Islet precursor cell (in vitro differentiated cells): ENCODE results near the gene MYOG.

Source experiments
- DNase-seq: peaks from one replicate; pipeline ENCODE4 v3.0.0-alpha.2; 2018

Gene MYOG

GRCh38 chr1:203117611-203118575, 32.1 kb upstream of the MYOG start:
- DNase-seq, result peak; percentile 92

GRCh38 chr1:203116091-203116820, 30.4 kb upstream of the MYOG start:
- DNase-seq, result peak; percentile 40

- DNase-seq, result no peak
Measured at GRCh38 chr1:203114202-203114601, 28.4 kb upstream of the MYOG start.

- DNase-seq, result peak; percentile 11
Measured at GRCh38 chr1:203113308-203113707, 27.5 kb upstream of the MYOG start.

- no peak for DNase-seq
Measured at GRCh38 chr1:203112475-203112874, 26.7 kb upstream of the MYOG start.

GRCh38 chr1:203104789-203105390, 19.1 kb upstream of the MYOG start:
- DNase-seq, result no peak

GRCh38 chr1:203103829-203104495, 18.1 kb upstream of the MYOG start:
- DNase-seq, result peak; percentile 28

- peak; percentile 13 for DNase-seq
Measured at GRCh38 chr1:203103216-203103615, 17.4 kb upstream of the MYOG start.

- peak; percentile 47 for DNase-seq
Measured at GRCh38 chr1:203101813-203102634, 16.2 kb upstream of the MYOG start.

GRCh38 chr1:203100516-203100869, 14.7 kb upstream of the MYOG start:
- peak; percentile 22 for DNase-seq

- peak; percentile 30 for DNase-seq
Measured at GRCh38 chr1:203099805-203100515, 14.1 kb upstream of the MYOG start.

GRCh38 chr1:203098914-203099520, 13.2 kb upstream of the MYOG start:
- DNase-seq, result peak; percentile 25

- DNase-seq, result peak; percentile 28
Measured at GRCh38 chr1:203098445-203098844, 12.6 kb upstream of the MYOG start.

GRCh38 chr1:203097001-203097400, 11.2 kb upstream of the MYOG start:
- no peak for DNase-seq

GRCh38 chr1:203096566-203096965, 10.8 kb upstream of the MYOG start:
- DNase-seq, result peak; percentile 14

GRCh38 chr1:203095061-203095690, 9.4 kb upstream of the MYOG start:
- DNase-seq, result no peak

- peak; percentile 13 for DNase-seq
Measured at GRCh38 chr1:203093754-203094410, 8.1 kb upstream of the MYOG start.

- peak; percentile 38 for DNase-seq
Measured at GRCh38 chr1:203091761-203092330, 6.0 kb upstream of the MYOG start.

GRCh38 chr1:203091199-203091477, 5.3 kb upstream of the MYOG start:
- DNase-seq, result no peak
